MM.1S (cell line): ENCODE data around the gene ZNF438.

Source experiments
- DNase-seq: peaks from one replicate; pipeline ENCODE4 v3.0.0-alpha.2; 2015
- H2AFZ ChIP-seq: fragments of 300-600 bp; sonication (generic); 2 replicates; pipeline ENCODE4 v1.6.0; 2016; ENCODE audit warnings: antibody characterized with exemption, low read length
- H3F3A ChIP-seq: fragments of 300-600 bp; sonication (generic); 2 replicates; pipeline ENCODE4 v1.6.1; 2016; ENCODE audit warnings: mild to moderate bottlenecking, antibody characterized with exemption, low read length, moderate library complexity, mixed read lengths; ENCODE audit not compliant: insufficient read depth
- H3K27ac ChIP-seq: fragments of 300-600 bp; sonication (generic); 2 replicates; pipeline ENCODE4 v1.5.1; 2016; ENCODE audit warnings: mild to moderate bottlenecking, low read length
- H3K27me3 ChIP-seq: fragments of 300-600 bp; sonication (generic); replicated peaks from 2 replicates; pipeline ENCODE4 v1.6.0; 2016; ENCODE audit warnings: low read length; ENCODE audit not compliant: insufficient read depth
- H3K36me3 ChIP-seq: fragments of 300-600 bp; sonication (generic); replicated peaks from 2 replicates; pipeline ENCODE4 v1.6.1; 2016; ENCODE audit warnings: mild to moderate bottlenecking, low read length, mixed read lengths; ENCODE audit not compliant: insufficient read depth
- H3K4me1 ChIP-seq: fragments of 300-600 bp; sonication (generic); 2 replicates; pipeline ENCODE4 v1.6.1; 2016; ENCODE audit warnings: low read length, mixed read lengths
- H3K4me2 ChIP-seq: fragments of 300-600 bp; sonication (generic); 2 replicates; pipeline ENCODE4 v1.6.0; 2016; ENCODE audit warnings: low read depth, low read length
- H3K4me3 ChIP-seq: fragments of 300-600 bp; sonication (generic); 2 replicates; pipeline ENCODE4 v1.5.1; 2016; ENCODE audit warnings: low read length, mixed read lengths
- H3K79me2 ChIP-seq: fragments of 300-600 bp; sonication (generic); 2 replicates; pipeline ENCODE4 v1.6.1; 2016; ENCODE audit warnings: mixed run types, low read length, mixed read lengths
- H3K9ac ChIP-seq: fragments of 300-600 bp; sonication (generic); 2 replicates; pipeline ENCODE4 v1.6.1; 2016; ENCODE audit warnings: low read length, mixed read lengths
- H3K9me2 ChIP-seq: fragments of 300-600 bp; sonication (generic); replicated peaks from 2 replicates; pipeline ENCODE4 v1.6.1; 2016; ENCODE audit warnings: mild to moderate bottlenecking, low read length, mixed read lengths; ENCODE audit not compliant: insufficient read depth
- H3K9me3 ChIP-seq: fragments of 300-600 bp; sonication (generic); replicated peaks from 2 replicates; pipeline ENCODE4 v1.6.1; 2016; ENCODE audit warnings: mild to moderate bottlenecking, low read length, mixed read lengths; ENCODE audit not compliant: insufficient read depth
- H4K20me1 ChIP-seq: fragments of 300-600 bp; sonication (generic); 2 replicates; pipeline ENCODE4 v1.6.1; 2016; ENCODE audit warnings: mild to moderate bottlenecking, low read length, moderate library complexity, mixed read lengths; ENCODE audit not compliant: insufficient read depth
- EZH2 ChIP-seq: fragments of 300-600 bp; sonication (generic); optimal IDR thresholded peaks from 2 replicates; pipeline ENCODE3; 2017; ENCODE audit warnings: low read depth, mild to moderate bottlenecking, antibody characterized with exemption, low read length, mixed read lengths
- EZH2phosphoT487 ChIP-seq: fragments of 300-600 bp; sonication (generic); IDR thresholded peaks from 2 replicates; pipeline ENCODE4 v1.6.1; 2018; ENCODE audit warnings: antibody characterized with exemption, low read length
- TF ChIP-seq, protein P1 (sequence below): fragments of 300-600 bp; sonication (generic); IDR thresholded peaks from 2 replicates; pipeline ENCODE4 v1.5.1; 2016; ENCODE audit warnings: antibody characterized with exemption, low read length, mixed read lengths

ZNF438 gene

DNA sequence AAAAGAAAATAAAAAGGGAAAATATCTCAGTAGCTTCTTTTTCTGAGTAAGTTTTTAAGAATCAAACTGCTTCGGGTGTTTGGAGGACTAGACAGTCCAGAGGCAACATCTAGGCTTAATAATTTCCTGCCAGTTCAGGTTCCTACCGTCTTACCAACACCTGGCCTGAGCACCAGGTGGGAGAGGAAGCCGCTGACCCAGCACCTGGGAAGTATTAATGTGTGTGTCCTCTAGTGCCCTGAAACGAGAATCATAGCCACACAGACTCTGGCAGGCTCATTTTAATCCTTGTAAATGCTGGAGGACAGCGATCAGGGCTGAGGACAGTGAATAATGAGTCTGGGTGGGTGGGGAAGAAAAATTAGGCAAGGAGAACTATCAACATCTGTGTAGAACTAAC lies 137.4 kb downstream of the ZNF438 start:
- Histone ChIP-seq H3K79me2 (no peaks in the 10 kb centered on the region), H3K9me3 (no peaks in the 10 kb centered on the region), H4K20me1 (no peaks in the 10 kb centered on the region), H3K4me1 (peaks cover 21% of the 10 kb centered on the region), H3K4me3 (no peak overlapping the region), H3F3A (no peaks in the 10 kb centered on the region), H3K4me2 (peak overlapping the region; percentile 59), H3K27ac (peak overlapping the region; percentile 20; the same call in 1 of the 2 replicates), H3K9me2 (no peaks in the 10 kb centered on the region), H2AFZ (no peak overlapping the region), H3K27me3 (no peaks in the 10 kb centered on the region), H3K9ac (no peak overlapping the region), H3K36me3 (no peaks in the 10 kb centered on the region)
- TF ChIP-seq EZH2 (no peak), EZH2phosphoT487 (no peak)
- TF ChIP-seq, protein P1, sequence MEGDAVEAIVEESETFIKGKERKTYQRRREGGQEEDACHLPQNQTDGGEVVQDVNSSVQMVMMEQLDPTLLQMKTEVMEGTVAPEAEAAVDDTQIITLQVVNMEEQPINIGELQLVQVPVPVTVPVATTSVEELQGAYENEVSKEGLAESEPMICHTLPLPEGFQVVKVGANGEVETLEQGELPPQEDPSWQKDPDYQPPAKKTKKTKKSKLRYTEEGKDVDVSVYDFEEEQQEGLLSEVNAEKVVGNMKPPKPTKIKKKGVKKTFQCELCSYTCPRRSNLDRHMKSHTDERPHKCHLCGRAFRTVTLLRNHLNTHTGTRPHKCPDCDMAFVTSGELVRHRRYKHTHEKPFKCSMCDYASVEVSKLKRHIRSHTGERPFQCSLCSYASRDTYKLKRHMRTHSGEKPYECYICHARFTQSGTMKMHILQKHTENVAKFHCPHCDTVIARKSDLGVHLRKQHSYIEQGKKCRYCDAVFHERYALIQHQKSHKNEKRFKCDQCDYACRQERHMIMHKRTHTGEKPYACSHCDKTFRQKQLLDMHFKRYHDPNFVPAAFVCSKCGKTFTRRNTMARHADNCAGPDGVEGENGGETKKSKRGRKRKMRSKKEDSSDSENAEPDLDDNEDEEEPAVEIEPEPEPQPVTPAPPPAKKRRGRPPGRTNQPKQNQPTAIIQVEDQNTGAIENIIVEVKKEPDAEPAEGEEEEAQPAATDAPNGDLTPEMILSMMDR = no peak
- DNase-seq = peak; percentile 78

DNA sequence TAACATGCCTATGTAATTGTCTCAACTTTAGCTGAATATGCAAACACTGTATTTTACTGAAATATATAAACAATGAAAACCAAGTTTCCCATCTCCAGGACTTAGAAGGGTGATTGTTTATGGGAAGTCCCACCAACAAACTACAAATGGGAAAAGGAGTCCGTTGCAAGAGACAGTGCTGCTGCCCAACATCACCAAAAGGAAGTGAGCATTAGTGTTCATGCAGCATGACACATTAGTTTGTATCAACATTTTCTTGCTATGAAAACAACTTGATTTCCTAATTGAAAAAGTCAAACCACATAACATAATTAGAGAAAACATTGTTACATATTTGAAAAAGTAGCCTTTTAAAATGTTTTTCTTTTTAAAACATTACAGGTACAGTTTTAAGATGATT lies 138.5 kb downstream of the ZNF438 start:
- no peaks in the 10 kb centered on the region for H3K9me2 ChIP-seq
- H3F3A ChIP-seq = no peaks in the 10 kb centered on the region
- H4K20me1 ChIP-seq = no peaks in the 10 kb centered on the region
- no peaks in the 10 kb centered on the region for H3K27me3 ChIP-seq
- no peak overlapping the region for H3K9ac ChIP-seq
- no peak overlapping the region for H3K27ac ChIP-seq
- no peaks in the 10 kb centered on the region for H3K36me3 ChIP-seq
- no peak for DNase-seq
- TF ChIP-seq EZH2phosphoT487 (no peak), EZH2 (no peak)
- TF ChIP-seq, protein P1 = no peak
- H3K4me3 ChIP-seq = no peak overlapping the region
- H3K9me3 ChIP-seq = no peaks in the 10 kb centered on the region
- no peak overlapping the region for H2AFZ ChIP-seq
- no peak overlapping the region for H3K4me2 ChIP-seq
- H3K4me1 ChIP-seq = peaks cover 21% of the 10 kb centered on the region
- H3K79me2 ChIP-seq = no peaks in the 10 kb centered on the region

DNA sequence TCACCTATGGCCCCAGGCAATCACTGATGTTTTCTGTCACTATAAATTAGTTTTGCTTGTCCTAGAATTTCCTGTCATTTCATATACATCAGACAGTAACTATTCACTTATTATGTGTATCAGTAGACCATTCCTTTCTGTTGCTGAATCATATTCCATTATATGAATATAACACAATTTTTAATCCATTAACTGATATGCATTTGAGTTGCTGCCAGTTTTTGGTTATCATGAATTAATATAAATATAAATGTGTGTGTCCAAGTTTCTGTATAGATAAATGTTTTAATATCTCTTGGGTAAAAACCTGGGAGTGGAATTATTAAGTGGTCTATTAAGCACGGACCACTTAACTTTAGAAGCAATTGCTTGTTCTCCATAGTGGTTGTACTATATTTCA lies 143.8 kb downstream of the ZNF438 start:
- Histone ChIP-seq H3K27me3 (no peaks in the 10 kb centered on the region), H2AFZ (no peak overlapping the region), H3K27ac (no peak overlapping the region), H3K36me3 (no peaks in the 10 kb centered on the region), H3K4me2 (no peak overlapping the region), H3K4me1 (no peaks in the 10 kb centered on the region; the same call in 1 of the 2 replicates), H3K9me2 (no peaks in the 10 kb centered on the region), H3K79me2 (no peaks in the 10 kb centered on the region), H4K20me1 (no peaks in the 10 kb centered on the region), H3K9ac (no peak overlapping the region), H3K4me3 (no peak overlapping the region), H3F3A (no peaks in the 10 kb centered on the region), H3K9me3 (no peaks in the 10 kb centered on the region)
- DNase-seq = no peak
- TF ChIP-seq EZH2 (no peak), EZH2phosphoT487 (no peak)
- TF ChIP-seq, protein P1 = no peak
